Gastroesophageal sphincter (tissue), 3 donors: Measurements from ENCODE around the gene GNB5.

Experiments used
- CTCF ChIP-seq, 4 experiments: fragments of 200-600 bp in 2 of 4; fragments of 450-650 bp in 2 of 4; sonication (generic) in 1 of 4; IDR thresholded peaks; one replicate each; pipeline ENCODE4 v1.5.1; 2017 to 2019; ENCODE audit warnings: antibody characterized with exemption in 4 of 4, mild to moderate bottlenecking in 2 of 4, moderate library complexity in 2 of 4
- EP300 ChIP-seq: sonication (generic); formaldehyde crosslinking; IDR thresholded peaks from one replicate; pipeline ENCODE4 v1.6.1; 2017; ENCODE audit warnings: antibody characterized with exemption, mild to moderate bottlenecking
- POLR2A ChIP-seq, 2 donors: fragments of 450-650 bp; IDR thresholded peaks; one replicate each; pipeline ENCODE4 v1.6.1; 2017; ENCODE audit warnings: antibody characterized with exemption in 2 of 2, mild to moderate bottlenecking in 2 of 2, moderate library complexity in 1 of 2
- POLR2AphosphoS5 ChIP-seq: sonication (generic); formaldehyde crosslinking; IDR thresholded peaks from one replicate; pipeline ENCODE4 v1.6.1; 2017; ENCODE audit warnings: antibody characterized with exemption

- no peak for TF ChIP-seq CTCF (IDR thresholded peaks at IDR 0.05)
- TF ChIP-seq POLR2A (IDR thresholded peaks at IDR 0.05): no peak
- no peak for TF ChIP-seq POLR2AphosphoS5
- TF ChIP-seq EP300: no peak
These were observed 33.0 kb downstream of the GNB5 start for GRCh38 chr15:52158084-52158765.
